ENCODE results near the gene SEPTIN14. TPM values are rescaled to one million over a fixed set of nuclear protein-coding genes. Genes with fewer than 3 reads are reported as not detected.

SEPTIN14 gene
- total and polyA plus RNA-seq, 2 of the 13 experiments (the other 11 are each of a cell fraction or from before 2014, with no cell fraction given) = not detected

Small RNA genes within 50 kb of the gene (small RNA-seq; reads per million reads assigned to genes)
- gene AC092647.1 (ENCODE audit: insufficient read depth in 2 of 3, insufficient read length in 3 of 3, low read depth in 2 of 3, low replicate concordance in 1 of 3) (0 reads per million in 3 experiments), gene AC092647.2 (ENCODE audit: insufficient read depth in 2 of 3, insufficient read length in 3 of 3, low read depth in 2 of 3, low replicate concordance in 1 of 3) (0 reads per million in 3 experiments), gene RNU6-1126P (ENCODE audit: insufficient read depth in 2 of 3, insufficient read length in 3 of 3, low read depth in 2 of 3, low replicate concordance in 1 of 3) (0 to 0.97 (median 0) reads per million in 3 experiments)

Other genes with a start within 250 kb of the SEPTIN14 start
- gene ZNF713, start 24.7 kb upstream of the SEPTIN14 start, total RNA-seq (2016; rRNA removed; fragmentation: Illumina TruSeq; extraction: Trizol) = 2.3 and 3.4 TPM in 2 replicates
- 0.82 and 1.1 TPM in 2 replicates for gene ZNF713, start 24.7 kb upstream of the SEPTIN14 start, polyA plus RNA-seq (2011; rRNA removed)
- gene MRPS17, start 89.1 kb upstream of the SEPTIN14 start, total RNA-seq (2016; rRNA removed; fragmentation: Illumina TruSeq; extraction: Trizol) = 31.3 and 39.2 TPM in 2 replicates
- gene MRPS17, start 89.1 kb upstream of the SEPTIN14 start, polyA plus RNA-seq (2011; rRNA removed) = 14.9 and 15.9 TPM in 2 replicates
- 40.3 and 56.5 TPM in 2 replicates for gene NIPSNAP2, start 101.8 kb upstream of the SEPTIN14 start, total RNA-seq (2016; rRNA removed; fragmentation: Illumina TruSeq; extraction: Trizol)
- gene NIPSNAP2, start 101.8 kb upstream of the SEPTIN14 start, polyA plus RNA-seq (2011; rRNA removed) = 47.2 and 61.5 TPM in 2 replicates
- gene PSPH, start 188.7 kb upstream of the SEPTIN14 start, total RNA-seq (2016; rRNA removed; fragmentation: Illumina TruSeq; extraction: Trizol) = 124 and 175 TPM in 2 replicates
- gene PSPH, start 188.7 kb upstream of the SEPTIN14 start, polyA plus RNA-seq (2011; rRNA removed) = 85.5 and 85.8 TPM in 2 replicates
- 292 and 425 TPM in 2 replicates for gene CCT6A, start 189.0 kb upstream of the SEPTIN14 start, total RNA-seq (2016; rRNA removed; fragmentation: Illumina TruSeq; extraction: Trizol)
- gene CCT6A, start 189.0 kb upstream of the SEPTIN14 start, polyA plus RNA-seq (2011; rRNA removed) = 135 and 219 TPM in 2 replicates
- 22.4 and 54.4 TPM in 2 replicates for gene SUMF2, start 201.5 kb upstream of the SEPTIN14 start, total RNA-seq (2016; rRNA removed; fragmentation: Illumina TruSeq; extraction: Trizol)
- 48.0 and 48.9 TPM in 2 replicates for gene SUMF2, start 201.5 kb upstream of the SEPTIN14 start, polyA plus RNA-seq (2011; rRNA removed)
- gene PHKG1, start 230.2 kb upstream of the SEPTIN14 start, total RNA-seq (2016; rRNA removed; fragmentation: Illumina TruSeq; extraction: Trizol) = 0.44 TPM in 1 of 2 replicates, not detected in the other
- 0.71 and 1.1 TPM in 2 replicates for gene PHKG1, start 230.2 kb upstream of the SEPTIN14 start, polyA plus RNA-seq (2011; rRNA removed)
- 572 and 599 TPM in 2 replicates for gene CHCHD2, start 243.7 kb upstream of the SEPTIN14 start, total RNA-seq (2016; rRNA removed; fragmentation: Illumina TruSeq; extraction: Trizol)
- gene CHCHD2, start 243.7 kb upstream of the SEPTIN14 start, polyA plus RNA-seq (2011; rRNA removed) = 330 and 333 TPM in 2 replicates